ENCODE results near the gene IL6.
"Not testable (repeated sequence)": the region's sequence is repeated elsewhere in the genome, so short reads cannot be mapped to it uniquely, and the experiment has no call there.

Gene IL6

DNA sequence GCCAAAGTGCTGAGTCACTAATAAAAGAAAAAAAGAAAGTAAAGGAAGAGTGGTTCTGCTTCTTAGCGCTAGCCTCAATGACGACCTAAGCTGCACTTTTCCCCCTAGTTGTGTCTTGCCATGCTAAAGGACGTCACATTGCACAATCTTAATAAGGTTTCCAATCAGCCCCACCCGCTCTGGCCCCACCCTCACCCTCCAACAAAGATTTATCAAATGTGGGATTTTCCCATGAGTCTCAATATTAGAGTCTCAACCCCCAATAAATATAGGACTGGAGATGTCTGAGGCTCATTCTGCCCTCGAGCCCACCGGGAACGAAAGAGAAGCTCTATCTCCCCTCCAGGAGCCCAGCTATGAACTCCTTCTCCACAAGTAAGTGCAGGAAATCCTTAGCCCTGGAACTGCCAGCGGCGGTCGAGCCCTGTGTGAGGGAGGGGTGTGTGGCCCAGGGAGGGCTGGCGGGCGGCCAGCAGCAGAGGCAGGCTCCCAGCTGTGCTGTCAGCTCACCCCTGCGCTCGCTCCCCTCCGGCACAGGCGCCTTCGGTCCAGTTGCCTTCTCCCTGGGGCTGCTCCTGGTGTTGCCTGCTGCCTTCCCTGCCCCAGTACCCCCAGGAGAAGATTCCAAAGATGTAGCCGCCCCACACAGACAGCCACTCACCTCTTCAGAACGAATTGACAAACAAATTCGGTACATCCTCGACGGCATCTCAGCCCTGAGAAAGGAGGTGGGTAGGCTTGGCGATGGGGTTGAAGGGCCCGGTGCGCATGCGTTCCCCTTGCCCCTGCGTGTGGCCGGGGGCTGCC is at the start of gene IL6:
IL6 (plus strand) TSS at position 294 of the 807 bp plus-strand sequence; CDS start at position 357, 63 bp downstream.
- DNase-seq: peak; percentile 38

GRCh38 chr7:22677263-22677662 is 49.7 kb upstream of the IL6 start:
- DNase-seq: not testable (repeated sequence)

GRCh38 chr7:22677680-22678079 is 49.3 kb upstream of the IL6 start:
- DNase-seq: no peak

DNA sequence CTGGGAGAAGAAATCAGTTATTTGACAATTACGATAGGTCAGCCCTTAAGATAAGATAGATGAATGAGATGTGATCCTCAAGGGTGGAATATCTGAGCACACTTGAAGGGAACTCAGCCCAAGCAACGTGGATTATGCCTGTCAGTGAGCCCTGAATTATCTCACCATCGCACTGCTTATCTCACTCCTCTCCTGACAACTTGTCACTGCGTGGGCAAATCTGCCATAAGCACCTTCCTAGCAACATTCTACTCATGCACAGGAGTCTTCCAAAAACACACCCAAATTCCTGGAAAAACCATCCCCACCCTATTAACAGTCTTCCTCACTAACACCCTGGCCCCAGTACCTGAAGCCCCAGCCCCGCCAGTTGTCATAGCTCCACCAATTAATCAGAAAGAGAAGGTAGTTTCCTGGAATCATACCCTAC is 46.5 kb upstream of the IL6 start:
- no peak for DNase-seq

DNA sequence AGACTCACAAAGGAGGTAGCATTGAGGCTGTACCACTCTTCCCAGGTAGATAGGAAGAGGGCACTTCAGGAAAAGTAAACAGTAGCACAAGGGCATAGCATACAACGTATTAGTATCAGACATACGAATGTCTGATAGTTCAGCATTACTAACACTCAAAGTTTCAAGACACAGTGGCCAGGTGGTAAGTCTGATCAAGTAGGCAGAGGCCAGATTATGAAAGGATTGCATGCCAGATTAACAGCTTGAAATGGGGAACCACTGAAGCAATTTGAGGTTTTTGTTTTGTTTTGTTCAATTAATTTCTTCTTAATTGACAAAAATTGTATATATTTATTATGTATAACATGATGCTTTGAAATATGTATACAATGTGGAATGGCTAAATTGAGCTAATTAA is 45.7 kb upstream of the IL6 start:
- no peak for DNase-seq

GRCh38 chr7:22681852-22682657 is 44.9 kb upstream of the IL6 start:
- no peak for DNase-seq

- DNase-seq: no peak
These were observed 43.6 kb upstream of the IL6 start for GRCh38 chr7:22683379-22683778.

GRCh38 chr7:22686620-22687019 is 40.4 kb upstream of the IL6 start:
- DNase-seq: no peak

DNA sequence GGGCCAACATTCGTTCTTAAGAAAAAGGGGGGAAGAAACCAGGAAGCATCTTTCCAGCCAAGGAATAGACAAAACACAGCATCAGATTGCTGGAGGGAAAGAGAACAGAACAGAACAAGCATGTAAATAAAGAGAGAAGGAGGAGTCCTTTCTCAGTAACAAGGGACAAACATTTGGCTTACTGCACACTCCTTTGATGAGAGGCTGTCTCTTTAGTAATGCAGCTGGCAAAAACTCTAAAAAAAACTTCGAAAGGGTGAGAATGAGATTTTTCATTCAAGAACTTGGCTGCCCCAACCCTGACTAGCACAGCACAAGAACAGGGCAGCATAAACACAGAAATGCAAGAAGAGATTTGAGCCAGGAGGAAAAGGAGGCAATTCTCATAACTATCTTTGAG is 38.9 kb upstream of the IL6 start:
- no peak for DNase-seq

DNA sequence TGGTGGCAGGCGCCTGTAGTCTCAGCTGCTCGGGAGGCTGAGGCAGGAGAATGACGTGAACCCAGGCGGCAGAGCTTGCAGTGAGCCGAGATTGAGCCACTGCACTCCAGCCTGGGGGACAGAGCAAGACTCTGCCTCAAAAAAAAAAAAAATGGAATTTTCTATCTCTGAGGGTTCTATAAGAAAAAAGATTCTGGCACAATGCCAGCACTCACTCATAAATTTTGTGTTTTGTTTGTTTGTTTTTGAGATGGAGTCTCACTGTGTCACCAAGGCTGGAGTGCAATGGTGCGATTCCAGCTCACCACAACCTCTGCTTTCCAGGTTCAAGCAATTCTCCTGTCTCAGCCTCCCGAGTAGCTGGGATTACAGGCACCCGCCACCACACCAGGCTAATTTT is 38.1 kb upstream of the IL6 start:
- DNase-seq: not testable (repeated sequence)

DNA sequence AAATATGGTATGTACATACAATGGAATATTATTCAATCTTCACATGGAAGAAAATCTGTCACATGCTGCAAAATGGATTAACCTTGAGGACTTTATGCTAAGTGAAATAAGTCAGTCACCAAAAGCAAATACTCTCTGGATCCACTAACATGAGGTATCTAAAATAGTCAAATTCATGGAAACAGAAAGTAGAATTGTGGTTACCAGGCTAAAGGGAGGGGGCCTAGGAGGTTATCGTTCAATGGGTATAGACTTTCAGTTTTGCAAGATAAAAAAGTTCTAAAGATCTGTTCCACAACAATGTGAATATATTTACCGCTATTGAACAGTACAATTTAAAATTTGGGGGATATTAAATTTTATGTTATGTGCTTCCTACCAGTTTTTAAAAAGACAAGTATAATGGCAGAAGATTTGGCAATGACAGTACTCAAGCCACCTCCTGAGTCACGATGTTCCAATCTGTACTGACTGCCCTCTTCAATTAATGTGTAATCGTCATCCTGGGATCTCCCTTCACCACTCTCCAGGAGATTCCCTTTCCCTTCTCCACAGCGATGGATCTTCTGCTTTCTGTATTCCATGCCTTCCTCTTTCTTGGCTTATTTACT is 32.3 kb upstream of the IL6 start:
- no peak for DNase-seq

DNA sequence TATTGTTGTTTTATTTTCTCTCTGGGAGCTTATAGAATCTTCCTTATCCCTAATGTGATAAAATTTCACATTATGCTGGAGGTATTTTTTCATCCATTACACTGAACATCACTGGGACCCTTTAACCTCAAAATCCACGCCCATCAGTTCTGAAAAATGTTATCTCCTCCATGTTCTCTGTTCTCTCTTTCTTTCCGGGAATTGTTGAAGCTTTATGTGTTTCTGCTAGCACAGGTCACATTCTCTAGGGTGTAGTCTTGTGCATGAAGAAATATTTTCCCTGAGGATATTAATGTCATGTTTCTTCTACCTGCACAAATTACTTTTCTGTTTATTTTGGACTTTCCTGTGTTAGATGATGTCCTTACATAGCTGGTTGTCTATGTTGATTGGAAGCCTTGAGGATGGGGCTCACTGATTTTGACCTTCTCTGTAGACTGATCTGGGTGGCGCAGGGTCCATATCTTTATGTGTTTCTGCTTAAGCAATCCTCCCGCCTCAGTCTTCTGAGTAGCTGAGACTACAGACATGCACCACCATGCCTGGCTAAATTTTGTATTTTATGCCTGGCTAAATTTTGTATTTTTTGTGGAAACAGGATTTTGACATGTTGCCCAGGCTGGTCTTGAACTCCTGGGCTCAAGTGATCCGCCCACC is 31.4 kb upstream of the IL6 start:
- no peak for DNase-seq

DNA sequence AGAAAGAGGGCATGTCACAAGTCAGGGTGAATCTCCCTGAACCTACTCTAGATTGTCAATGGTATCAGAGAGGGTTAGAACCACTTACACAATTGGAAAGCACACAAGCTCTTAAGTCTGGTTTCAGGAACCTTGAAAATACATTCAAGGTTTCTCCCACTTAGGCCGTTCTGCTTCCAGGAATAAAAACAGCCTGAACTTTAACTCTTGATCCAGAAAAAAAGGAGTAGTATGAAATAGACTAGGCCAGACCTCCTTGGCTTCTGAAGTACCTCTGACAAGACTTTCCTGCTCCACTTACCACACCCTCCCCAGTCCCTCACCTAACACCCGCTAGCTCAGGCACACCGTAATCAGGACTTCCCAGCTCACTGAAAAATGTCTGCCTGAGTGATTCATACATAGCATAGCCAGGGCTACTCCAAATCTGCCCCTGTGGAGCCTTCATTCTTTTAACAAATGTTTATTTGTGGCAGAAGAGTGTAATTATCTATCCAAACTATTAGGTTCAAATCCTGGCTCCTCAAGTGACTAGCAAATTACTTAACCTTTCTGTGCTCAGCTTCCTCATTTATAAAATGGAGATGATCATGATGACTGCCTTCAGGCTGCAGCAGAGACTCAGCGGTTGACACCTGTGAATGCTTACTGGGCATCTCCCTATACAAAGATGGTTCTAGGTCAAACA is 30.3 kb upstream of the IL6 start:
- peak; percentile 32 for DNase-seq

DNA sequence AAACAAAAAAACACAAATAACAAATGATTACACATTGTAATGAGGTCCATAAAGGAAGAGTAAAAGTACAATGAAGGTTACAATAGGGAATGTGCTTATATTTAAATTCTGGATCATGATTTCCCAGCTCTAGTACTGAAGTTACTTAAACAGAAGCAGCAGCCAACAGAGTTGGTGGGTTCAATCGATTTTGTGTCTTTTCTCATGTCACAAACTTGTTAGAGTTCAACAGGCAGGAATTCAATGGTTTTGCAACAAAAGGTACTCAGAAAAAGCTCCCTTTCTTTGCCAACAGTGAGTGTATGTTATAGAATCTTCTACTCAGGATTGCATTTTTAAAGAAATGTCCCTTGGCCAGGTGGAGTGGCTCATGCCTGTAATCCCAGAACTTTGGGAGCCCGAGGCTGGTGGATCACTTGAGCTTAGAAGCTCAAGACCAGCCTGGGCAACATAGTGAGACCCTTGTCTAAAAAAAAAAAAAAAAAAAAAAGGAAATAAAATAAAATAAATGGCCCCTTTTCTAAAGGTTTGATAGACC is 29.6 kb upstream of the IL6 start:
- DNase-seq: no peak

DNA sequence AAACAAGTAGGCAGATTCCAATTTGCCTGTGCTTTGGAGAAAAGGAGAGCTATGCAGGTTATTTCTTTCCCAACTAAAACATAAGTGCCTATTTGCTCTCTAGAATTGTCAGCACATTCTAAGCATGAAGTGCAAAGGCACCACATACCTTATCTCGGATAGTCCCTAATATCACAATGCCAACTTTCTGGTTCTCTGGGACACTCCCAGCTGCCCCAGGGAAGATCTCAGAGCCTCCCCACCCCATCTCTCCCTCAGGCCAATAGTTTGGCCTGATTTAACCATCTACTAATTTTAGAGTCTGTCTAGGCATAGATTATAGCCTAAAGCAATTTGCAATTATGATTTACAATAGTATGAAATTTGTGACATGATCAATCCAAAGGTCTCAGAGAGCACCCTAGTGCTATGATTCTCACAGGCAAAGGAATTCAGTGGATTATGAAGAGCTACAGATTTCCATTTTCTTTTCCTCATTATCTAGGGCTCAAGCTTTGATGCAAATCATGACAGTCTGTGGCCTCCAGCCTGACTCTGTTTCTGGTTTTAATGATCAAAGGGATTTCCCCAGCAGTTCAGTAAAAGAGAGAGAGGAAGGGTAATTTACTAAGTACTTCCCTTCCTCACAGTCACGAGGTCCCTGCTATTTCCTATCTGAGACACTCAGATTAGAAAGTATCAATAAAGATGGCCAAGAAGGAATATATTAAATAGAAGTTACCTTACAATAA is 29.0 kb upstream of the IL6 start:
- peak; percentile 31 for DNase-seq

GRCh38 chr7:22698767-22699166 is 28.2 kb upstream of the IL6 start:
- peak; percentile 45 for DNase-seq

DNA sequence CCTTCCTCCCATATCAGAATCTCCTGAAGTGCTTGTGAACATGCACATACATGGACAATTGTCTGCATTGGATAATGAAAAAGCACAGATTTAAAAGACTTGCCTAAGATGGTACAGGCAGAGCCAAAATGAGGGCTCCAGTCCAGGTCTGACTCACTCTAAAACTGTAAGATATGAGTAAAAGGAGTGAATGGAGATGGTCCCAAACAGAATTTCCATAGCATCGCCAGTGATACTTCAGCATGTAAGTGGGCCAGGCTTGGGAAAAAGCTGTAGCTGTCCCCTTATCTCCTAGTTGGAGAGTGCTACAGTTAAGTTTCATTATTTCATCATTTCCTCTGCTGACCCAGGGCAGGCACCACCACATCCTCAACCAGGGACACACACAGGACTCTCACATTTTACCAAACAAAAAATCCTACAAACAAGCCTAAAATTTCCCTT is 26.4 kb upstream of the IL6 start:
- peak; percentile 12 for DNase-seq

GRCh38 chr7:22702516-22702915 is 24.5 kb upstream of the IL6 start:
- DNase-seq: no peak

DNA sequence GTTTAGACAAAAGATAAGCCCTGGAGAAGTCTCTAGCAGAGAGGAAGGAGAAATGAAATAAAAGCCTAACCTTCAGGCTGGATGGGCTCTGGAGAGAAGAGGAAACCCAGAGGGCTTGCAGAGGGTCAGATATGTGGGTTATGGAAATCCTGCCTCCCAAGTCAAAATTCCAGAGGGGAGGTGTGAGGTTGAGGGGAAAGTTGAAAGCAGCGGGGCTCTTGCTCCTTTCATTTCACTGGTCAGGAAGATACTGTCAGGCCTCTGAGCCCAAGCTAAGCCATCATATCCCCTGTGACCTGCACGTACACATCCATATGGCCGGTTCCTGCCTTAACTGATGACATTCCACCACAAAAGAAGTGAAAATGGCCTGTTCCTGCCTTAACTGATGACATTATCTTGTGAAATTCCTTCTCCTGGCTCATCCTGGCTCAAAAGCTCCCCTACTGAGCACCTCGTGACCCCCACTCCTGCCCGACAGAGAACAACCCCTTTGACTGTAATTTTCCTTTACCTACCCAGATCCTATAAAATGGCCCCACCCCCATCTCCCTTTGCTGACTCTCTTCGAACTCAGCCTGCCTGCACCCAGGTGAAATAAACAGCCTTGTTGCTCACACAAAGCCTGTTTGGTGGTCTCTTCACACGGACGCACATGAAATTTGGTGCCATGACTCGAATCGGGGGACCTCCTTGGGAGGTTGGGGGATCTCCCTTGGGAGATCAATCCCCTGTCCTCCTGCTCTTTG is 23.7 kb upstream of the IL6 start:
- not testable (repeated sequence) for DNase-seq

GRCh38 chr7:22703978-22704610 is 22.9 kb upstream of the IL6 start:
- not testable (repeated sequence) for DNase-seq

Data from stimulated activated CD4-positive, alpha-beta T cell treated with anti-CD3 and anti-CD28 coated beads, Interleukin-15, amount 100 ng/mL, for 24 hours (primary cell).